HEK293 (cell line): ENCODE data around the gene MYOD1.

Experiments
- CTCF ChIA-PET: fragments of 350-600 bp; formaldehyde crosslinking; extraction: SDS; loops from one replicate; lab custom pipeline; 2021; ENCODE audit warnings: antibody characterized with exemption; lab: Yijun Ruan, JAX
- POLR2A ChIA-PET: fragments of 300-600 bp; formaldehyde crosslinking; extraction: SDS; loops from one replicate; lab custom pipeline; 2020; ENCODE audit warnings: antibody characterized with exemption, inconsistent platforms; lab: Yijun Ruan, JAX
- H3K27ac ChIP-seq: fragments of 200-500 bp; sonication (Bioruptor generic); 2 replicates; pipeline ENCODE4 v1.5.1; 2014; ENCODE audit warnings: low read depth, low read length, control low read depth, inconsistent platforms; ENCODE audit errors: extremely low read depth
- H3K36me3 ChIP-seq, 2 experiments: fragments of 200-500 bp in 1 of 2; sonication (Bioruptor generic) in 1 of 2; 1 replicate in 1 of 2; 2 replicates in 1 of 2; pipeline ENCODE4 v1.5.1; 2014 to 2017; ENCODE audit warnings: inconsistent platforms in 2 of 2, low read length in 2 of 2; ENCODE audit not compliant: control insufficient read depth in 2 of 2, insufficient read depth in 1 of 2
- H3K4me1 ChIP-seq: fragments of 200-500 bp; sonication (Bioruptor generic); 2 replicates; pipeline ENCODE4 v1.5.1; 2014; ENCODE audit warnings: mild to moderate bottlenecking, low read length, inconsistent platforms; ENCODE audit not compliant: control insufficient read depth, insufficient read depth
- H3K4me3 ChIP-seq: 2 replicates; pipeline ENCODE4 v1.5.1; 2011; ENCODE audit warnings: low read depth, mild to moderate bottlenecking, control low read depth, low read length, moderate library complexity
- H3K9me3 ChIP-seq: fragments of 200-500 bp; sonication (Bioruptor generic); 2 replicates; pipeline ENCODE4 v1.5.1; 2014; ENCODE audit warnings: low read depth, low read length, inconsistent platforms; ENCODE audit not compliant: control insufficient read depth, insufficient read depth
- HIC1 ChIP-seq: fragments of 450-650 bp; formaldehyde crosslinking; IDR thresholded peaks from 2 replicates; pipeline ENCODE4 v1.5.1; 2016; ENCODE audit warnings: missing biosample characterization, missing genetic modification characterization
- IKZF3 ChIP-seq: fragments of 450-650 bp; IDR thresholded peaks from 2 replicates; pipeline ENCODE4 v1.5.0; 2018; ENCODE audit warnings: missing biosample characterization, mild to moderate bottlenecking, missing genetic modification characterization, moderate library complexity
- KLF17 ChIP-seq: fragments of 450-650 bp; formaldehyde crosslinking; IDR thresholded peaks from 2 replicates; pipeline ENCODE4 v1.5.1; 2016; ENCODE audit warnings: missing biosample characterization, missing genetic modification characterization
- MEIS1 ChIP-seq: sonication (generic); formaldehyde crosslinking; IDR thresholded peaks from 2 replicates; pipeline ENCODE4 v1.8.1; 2022; ENCODE audit warnings: missing genetic modification reagents, mild to moderate bottlenecking, borderline replicate concordance
- OSR2 ChIP-seq: fragments of 450-650 bp; formaldehyde crosslinking; IDR thresholded peaks from 2 replicates; pipeline ENCODE4 v1.5.1; 2016; ENCODE audit warnings: missing biosample characterization, missing genetic modification characterization
- PRDM10 ChIP-seq: fragments of 450-650 bp; formaldehyde crosslinking; IDR thresholded peaks from 2 replicates; pipeline ENCODE4 v1.5.1; 2016; ENCODE audit warnings: missing biosample characterization, missing genetic modification characterization
- ZBTB1 ChIP-seq: fragments of 450-650 bp; formaldehyde crosslinking; IDR thresholded peaks from 2 replicates; pipeline ENCODE4 v1.5.1; 2016; ENCODE audit warnings: missing biosample characterization, missing genetic modification characterization
- ZBTB17 ChIP-seq: fragments of 450-650 bp; formaldehyde crosslinking; IDR thresholded peaks from 2 replicates; pipeline ENCODE4 v1.5.1; 2016; ENCODE audit warnings: missing biosample characterization, missing genetic modification characterization
- ZBTB44 ChIP-seq: fragments of 450-650 bp; IDR thresholded peaks from 2 replicates; pipeline ENCODE4 v1.5.1; 2018; ENCODE audit warnings: missing biosample characterization, mild to moderate bottlenecking, missing genetic modification characterization
- ZNF23 ChIP-seq: fragments of 450-650 bp; formaldehyde crosslinking; IDR thresholded peaks from 2 replicates; pipeline ENCODE4 v1.5.1; 2016; ENCODE audit warnings: missing biosample characterization, missing genetic modification characterization, borderline replicate concordance
- ZNF24 ChIP-seq: fragments of 450-650 bp; formaldehyde crosslinking; IDR thresholded peaks from 2 replicates; pipeline ENCODE4 v1.5.1; 2016; ENCODE audit warnings: missing biosample characterization, missing genetic modification characterization
- ZNF366 ChIP-seq: fragments of 450-650 bp; formaldehyde crosslinking; conservative IDR thresholded peaks from 2 replicates; pipeline ENCODE4 v1.5.1; 2016; ENCODE audit warnings: missing biosample characterization, missing genetic modification characterization
- ZNF394 ChIP-seq: fragments of 450-650 bp; formaldehyde crosslinking; IDR thresholded peaks from 2 replicates; pipeline ENCODE4 v1.5.1; 2016; ENCODE audit warnings: missing biosample characterization, missing genetic modification characterization, mild to moderate bottlenecking, moderate library complexity, borderline replicate concordance
- ZNF488 ChIP-seq: fragments of 450-650 bp; formaldehyde crosslinking; IDR thresholded peaks from 2 replicates; pipeline ENCODE4 v1.5.1; 2016; ENCODE audit warnings: missing biosample characterization, missing genetic modification characterization
- ZNF571 ChIP-seq: fragments of 450-650 bp; formaldehyde crosslinking; IDR thresholded peaks from 2 replicates; pipeline ENCODE4 v1.5.0; 2017; ENCODE audit warnings: missing biosample characterization, missing genetic modification characterization
- ZNF660 ChIP-seq: fragments of 450-650 bp; IDR thresholded peaks from 2 replicates; pipeline ENCODE4 v1.5.1; 2018; ENCODE audit warnings: missing biosample characterization, mild to moderate bottlenecking, missing genetic modification characterization
- ZNF664 ChIP-seq: fragments of 450-650 bp; formaldehyde crosslinking; IDR thresholded peaks from 2 replicates; pipeline ENCODE4 v1.5.1; 2016; ENCODE audit warnings: missing biosample characterization, missing genetic modification characterization
- ZNF768 ChIP-seq: fragments of 450-650 bp; formaldehyde crosslinking; IDR thresholded peaks from 2 replicates; pipeline ENCODE4 v1.5.1; 2018; ENCODE audit warnings: missing biosample characterization, mild to moderate bottlenecking, missing genetic modification characterization
- ZNF791 ChIP-seq: fragments of 450-650 bp; formaldehyde crosslinking; IDR thresholded peaks from 2 replicates; pipeline ENCODE4 v1.5.1; 2016; ENCODE audit warnings: missing biosample characterization, missing genetic modification characterization
- ZXDB ChIP-seq: fragments of 450-650 bp; formaldehyde crosslinking; IDR thresholded peaks from 2 replicates; pipeline ENCODE4 v1.5.1; 2016; ENCODE audit warnings: missing biosample characterization, missing genetic modification characterization

MYOD1 gene

GRCh38 chr11:17768547-17768946 is 49.2 kb downstream of the MYOD1 start:
- TF ChIP-seq ZNF394 (tag by site-specific recombination) (no peak), ZNF23 (tag by site-specific recombination) (no peak), ZNF768 (tag by site-specific recombination) (no peak), ZNF488 (tag by site-specific recombination) (no peak), KLF17 (tag by site-specific recombination) (no peak), IKZF3 (tag by site-specific recombination) (no peak), ZNF660 (tag by site-specific recombination) (no peak), OSR2 (no peak), MEIS1 (CRISPR knock-in tag) (no peak), ZNF571 (tag by site-specific recombination) (no peak), ZNF664 (tag by site-specific recombination) (no peak), ZBTB1 (tag by site-specific recombination) (no peak), ZNF791 (no peak), ZXDB (tag by site-specific recombination) (no peak)
- Histone ChIP-seq H3K4me1 (no peaks in the 10 kb centered on the region), H3K36me3 (no peaks in the 10 kb centered on the region), H3K4me3 (no peak overlapping the region), H3K9me3 (no peaks in the 10 kb centered on the region), H3K27ac (no peak overlapping the region)
- ChIA-PET POLR2A (no interaction called here), CTCF (interaction anchor here (0.6 to 3.9 kb wide), 6 partner anchors 8 to 204 kb away, joined by 3 to 15 read pairs (median 5); no protein-coding TSS in a partner anchor)

- Histone ChIP-seq H3K27ac (no peak overlapping the region), H3K9me3 (no peaks in the 10 kb centered on the region), H3K4me3 (no peak overlapping the region), H3K36me3 (no peaks in the 10 kb centered on the region), H3K4me1 (no peaks in the 10 kb centered on the region)
- TF ChIP-seq PRDM10 (tag by site-specific recombination) (no peak), HIC1 (no peak), ZNF366 (peak; percentile 92), ZBTB44 (tag by site-specific recombination) (no peak), ZNF24 (tag by site-specific recombination) (no peak), ZBTB17 (0 out of 2 replicates have a peak, but pooled peaks have one; percentile 26)
- POLR2A ChIA-PET: no interaction called here
- CTCF ChIA-PET: interaction anchor here (0.7 to 3.9 kb wide), 5 partner anchors 9 to 204 kb away, joined by 4 to 15 read pairs (median 5); no protein-coding TSS in a partner anchor
These were observed 49.8 kb downstream of the MYOD1 start for GRCh38 chr11:17769218-17769617.
